Activated CD4-positive, alpha-beta memory T cell treated with anti-CD3 and anti-CD28 coated beads for 36 hours (primary cell): ENCODE results near the gene SCD5. TPM values are rescaled to one million over a fixed set of nuclear protein-coding genes. Genes with fewer than 3 reads are reported as not detected.

Experiments used
- CTCF ChIA-PET: fragments of 350-600 bp; sonication (Branson Sonifier 250); formaldehyde crosslinking; loops from one replicate; lab custom pipeline; 2021; ENCODE audit warnings: antibody characterized with exemption, inconsistent platforms; lab: Charles Lee
- POLR2A ChIA-PET: fragments of 350-600 bp; sonication (Branson Sonifier 250); formaldehyde crosslinking; loops from one replicate; lab custom pipeline; 2021; ENCODE audit warnings: antibody characterized with exemption; lab: Charles Lee
- DNase-seq: peaks from one replicate; pipeline ENCODE4 v3.0.0-alpha.2; 2020
- H3K27ac Mint-ChIP-seq: one replicate; pipeline ENCODE4 v1.8.0; 2021; ENCODE audit warnings: mixed read lengths
- H3K27me3 Mint-ChIP-seq: one replicate; pipeline ENCODE4 v1.8.0; 2021; ENCODE audit warnings: mixed read lengths
- H3K36me3 Mint-ChIP-seq: one replicate; pipeline ENCODE4 v1.8.0; 2021; ENCODE audit warnings: mixed read lengths
- H3K4me1 Mint-ChIP-seq: one replicate; pipeline ENCODE4 v1.8.0; 2021; ENCODE audit warnings: low read depth, mixed read lengths
- H3K4me3 Mint-ChIP-seq: one replicate; pipeline ENCODE4 v1.8.0; 2021; ENCODE audit warnings: mild to moderate bottlenecking, mixed read lengths
- H3K9me3 Mint-ChIP-seq: one replicate; pipeline ENCODE4 v1.8.0; 2021; ENCODE audit warnings: mixed read lengths
- intact Hi-C: fragments of 100-400 bp; cut with micrococcal nuclease; formaldehyde crosslinking; loops from one replicate; pipeline ENCODE4 v1.15.1; 2023
- total RNA-seq, 2 experiments: library from RNA; stranded (reverse); gene quantifications; one replicate each; pipeline ENCODE4 v1.2.3, GENCODE V29; 2021

The SCD5 gene
- total RNA-seq, 2 experiments from 2014 or later = 0.12 to 0.14 TPM

DNA sequence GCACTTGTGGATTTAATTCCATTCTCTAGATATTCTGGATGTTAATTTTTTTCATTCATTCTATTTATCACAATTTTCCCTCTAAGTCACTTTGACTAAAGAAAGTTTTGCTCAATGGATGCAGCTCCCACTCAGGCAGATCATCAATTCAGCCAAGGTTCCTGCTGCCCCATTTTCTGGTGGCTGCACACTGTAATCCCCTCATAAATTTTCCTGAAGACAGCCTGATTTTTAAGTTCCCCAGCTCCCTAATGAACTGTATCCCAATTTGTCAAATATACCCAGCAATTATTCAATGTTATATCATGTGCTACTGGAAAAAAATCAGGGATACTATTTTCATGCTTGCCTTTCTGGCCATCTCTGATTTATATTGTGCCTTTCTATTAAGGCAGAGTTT lies 61.2 kb downstream of the SCD5 start:
- peaks cover 11% of the 10 kb centered on the region for H3K27me3 Mint-ChIP-seq
- CTCF ChIA-PET = interaction anchor here (2.2 to 2.5 kb wide), 3 partner anchors 7 to 277 kb away, joined by 15 to 31 read pairs (median 15); no protein-coding TSS in a partner anchor
- POLR2A ChIA-PET = no interaction called here

DNA sequence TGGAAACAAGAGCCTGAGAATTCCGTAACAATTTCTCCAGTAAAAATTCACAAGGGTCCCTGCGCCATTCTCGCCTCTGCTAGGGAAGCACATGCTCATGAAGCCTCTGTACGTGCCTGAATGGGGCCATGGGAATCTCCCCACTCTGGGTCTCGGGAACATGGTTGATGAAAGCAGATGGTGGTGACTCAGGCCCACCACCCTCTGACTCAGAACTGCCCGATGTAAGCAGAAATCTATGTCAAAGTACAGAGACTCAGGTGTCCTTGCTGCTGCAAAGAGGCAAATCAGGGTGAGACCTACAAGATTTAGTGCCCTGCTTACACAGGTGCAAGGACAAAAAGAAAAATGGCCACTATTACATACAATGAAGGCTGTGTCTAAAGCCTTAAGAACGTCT lies 65.0 kb downstream of the SCD5 start:
- ChIA-PET POLR2A (no interaction called here), CTCF (interaction anchor here (0.8 to 1.2 kb wide), 2 partner anchors 83 to 866 kb away, joined by 3 read pairs; no protein-coding TSS in a partner anchor)
- H3K4me1 Mint-ChIP-seq = no peaks in the 10 kb centered on the region
- no peaks in the 10 kb centered on the region for H3K9me3 Mint-ChIP-seq
- H3K27ac Mint-ChIP-seq = no peak overlapping the region
- DNase-seq = peak; percentile 39
- no peaks in the 10 kb centered on the region for H3K36me3 Mint-ChIP-seq
- H3K4me3 Mint-ChIP-seq = no peak overlapping the region
- intact Hi-C loops = loop anchor here (10.0 kb wide), 1 partner anchor 449 kb away; no protein-coding TSS in a partner anchor
- peaks cover 6% of the 10 kb centered on the region for H3K27me3 Mint-ChIP-seq

More for the DNA sequence above, 61.2 kb downstream of the SCD5 start:
- no peak overlapping the region for H3K27ac Mint-ChIP-seq
- H3K4me3 Mint-ChIP-seq = no peak overlapping the region
- intact Hi-C loops = loop anchor here (10.0 kb wide), 1 partner anchor 453 kb away; no protein-coding TSS in a partner anchor
- H3K4me1 Mint-ChIP-seq = no peaks in the 10 kb centered on the region
- no peaks in the 10 kb centered on the region for H3K9me3 Mint-ChIP-seq
- H3K36me3 Mint-ChIP-seq = no peaks in the 10 kb centered on the region
- DNase-seq = no peak

DNA sequence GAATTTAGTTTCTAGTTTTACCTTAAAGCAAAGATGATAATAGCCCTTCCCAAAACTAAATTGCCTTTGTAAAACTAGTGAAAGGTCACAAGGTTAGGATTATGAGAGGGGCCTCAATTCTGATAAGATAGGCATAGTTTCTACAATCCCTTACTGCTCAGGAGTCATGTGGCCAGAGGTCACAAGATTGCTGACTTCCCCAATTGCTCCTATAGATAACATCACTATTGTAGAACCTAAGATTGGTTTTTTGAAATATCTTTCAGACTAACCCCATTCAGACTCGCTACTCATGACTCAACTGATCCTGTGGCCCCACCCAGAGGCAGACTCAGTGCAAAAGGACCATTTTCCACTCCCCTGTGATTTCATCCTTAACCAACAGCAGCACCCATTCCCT lies 70.3 kb downstream of the SCD5 start:
- no peaks in the 10 kb centered on the region for H3K9me3 Mint-ChIP-seq
- no peaks in the 10 kb centered on the region for H3K4me1 Mint-ChIP-seq
- ChIA-PET CTCF (interaction anchor here (2.4 kb wide), 1 partner anchor 11 kb away, joined by 15 read pairs; no protein-coding TSS in a partner anchor), POLR2A (no interaction called here)
- H3K27me3 Mint-ChIP-seq = peaks cover 1% of the 10 kb centered on the region
- H3K4me3 Mint-ChIP-seq = no peak overlapping the region
- intact Hi-C loops = no loop called here
- DNase-seq = no peak
- no peak overlapping the region for H3K27ac Mint-ChIP-seq
- H3K36me3 Mint-ChIP-seq = no peaks in the 10 kb centered on the region

DNA sequence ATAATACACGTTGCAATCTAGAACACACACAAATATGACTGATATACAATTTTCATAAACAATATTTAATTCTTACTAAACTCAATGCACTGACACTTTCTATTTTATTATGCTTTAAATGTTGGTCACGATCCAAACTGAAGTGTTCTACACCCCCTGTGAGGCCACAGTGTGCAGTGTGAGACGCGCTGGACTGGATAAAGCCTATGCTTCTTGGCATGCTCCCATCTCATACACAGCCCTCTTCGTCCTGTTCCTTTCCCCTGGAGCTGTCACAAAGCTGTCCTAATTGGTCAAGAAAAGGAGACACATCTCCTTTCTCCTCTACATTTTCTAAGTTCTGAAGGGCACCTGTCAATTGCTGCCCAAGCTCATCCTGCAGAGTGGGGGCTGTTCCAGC lies 72.0 kb downstream of the SCD5 start:
- Mint-ChIP-seq H3K9me3 (no peaks in the 10 kb centered on the region), H3K27ac (no peak overlapping the region), H3K27me3 (no peaks in the 10 kb centered on the region), H3K4me3 (no peak overlapping the region), H3K4me1 (no peaks in the 10 kb centered on the region), H3K36me3 (no peaks in the 10 kb centered on the region)
- intact Hi-C loops = no loop called here
- CTCF ChIA-PET = interaction anchor here (0.6 to 2.4 kb wide), 4 partner anchors 10 to 16 kb away, joined by 3 to 15 read pairs (median 4); no protein-coding TSS in a partner anchor
- no peak for DNase-seq
- POLR2A ChIA-PET = no interaction called here

DNA sequence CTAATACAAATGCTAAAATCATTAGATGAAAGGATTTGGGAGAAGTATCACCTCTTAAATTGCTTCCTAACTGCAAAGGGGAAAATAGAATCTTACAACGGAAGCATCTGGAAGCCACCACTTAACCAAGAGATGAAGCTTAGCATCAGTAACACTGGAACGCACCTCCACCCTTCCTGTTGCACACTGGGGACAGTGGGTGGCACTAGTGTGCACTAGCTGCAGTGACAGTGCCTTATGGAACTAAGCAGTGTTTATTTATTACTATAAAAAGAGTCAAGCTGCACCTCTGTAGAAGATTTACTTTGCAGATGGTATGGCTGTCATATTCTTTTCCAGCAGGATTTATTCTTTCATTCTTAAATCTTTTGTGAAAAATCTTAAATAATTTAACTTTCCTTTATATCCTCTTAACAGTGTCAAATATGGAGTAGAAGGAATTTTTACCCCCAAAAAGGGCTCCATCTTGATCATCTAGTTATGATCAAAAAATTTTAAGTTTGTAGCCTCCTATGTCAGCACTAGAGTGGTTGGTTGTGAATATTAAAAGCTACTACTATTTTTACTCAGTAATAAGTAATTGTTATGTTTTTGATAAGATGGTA lies 76.7 kb downstream of the SCD5 start:
- H3K27me3 Mint-ChIP-seq = no peaks in the 10 kb centered on the region
- no peaks in the 10 kb centered on the region for H3K4me1 Mint-ChIP-seq
- H3K36me3 Mint-ChIP-seq = no peaks in the 10 kb centered on the region
- H3K4me3 Mint-ChIP-seq = no peak overlapping the region
- no peaks in the 10 kb centered on the region for H3K9me3 Mint-ChIP-seq
- no peak overlapping the region for H3K27ac Mint-ChIP-seq
- POLR2A ChIA-PET = no interaction called here
- intact Hi-C loops = no loop called here
- peak; percentile 16 for DNase-seq
- CTCF ChIA-PET = interaction anchor here (0.8 to 3.2 kb wide), 3 partner anchors 11 to 1366 kb away, joined by 3 to 15 read pairs (median 3); no protein-coding TSS in a partner anchor

DNA sequence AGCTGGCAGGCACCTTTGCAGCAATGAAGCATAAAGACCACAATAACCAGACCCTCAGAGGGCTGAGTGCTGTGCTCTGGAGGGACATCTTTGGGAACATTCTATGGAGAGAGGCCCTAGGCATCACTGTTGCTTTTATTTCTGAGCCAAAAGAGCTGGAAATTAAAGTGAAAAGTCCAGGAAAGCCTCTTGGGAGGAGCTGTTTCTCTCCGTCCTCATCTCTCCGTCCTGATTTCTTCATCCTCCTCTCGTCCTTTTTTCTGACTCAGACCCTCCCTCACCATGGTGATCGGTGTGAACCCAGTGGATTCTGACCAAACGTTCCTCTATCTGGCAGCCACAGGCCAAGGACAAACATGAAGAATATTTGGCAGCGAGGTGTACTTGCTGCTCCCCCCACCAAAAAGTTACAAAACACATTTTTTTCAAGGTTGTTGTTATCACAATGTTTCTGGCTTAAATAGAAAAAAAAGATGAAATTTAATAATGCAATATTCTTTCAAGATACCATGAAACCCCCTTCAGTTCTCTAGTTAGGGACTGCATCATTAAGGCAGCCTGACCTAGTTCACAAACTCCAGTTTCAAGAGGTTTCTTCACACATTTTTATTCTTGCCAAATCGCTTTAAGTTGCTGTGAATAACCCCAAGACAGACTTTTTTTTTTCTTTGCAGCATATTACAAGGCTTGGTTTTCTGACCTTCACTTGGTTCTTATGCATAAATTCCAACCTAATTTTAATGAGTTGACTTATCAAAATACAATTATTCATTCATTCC lies 80.2 kb downstream of the SCD5 start:
- Mint-ChIP-seq H3K36me3 (no peaks in the 10 kb centered on the region), H3K27ac (no peak overlapping the region), H3K9me3 (no peaks in the 10 kb centered on the region), H3K27me3 (peaks cover 3% of the 10 kb centered on the region), H3K4me3 (no peak overlapping the region), H3K4me1 (no peaks in the 10 kb centered on the region)
- ChIA-PET CTCF (no interaction called here), POLR2A (no interaction called here)
- no peak for DNase-seq
- intact Hi-C loops = no loop called here

DNA sequence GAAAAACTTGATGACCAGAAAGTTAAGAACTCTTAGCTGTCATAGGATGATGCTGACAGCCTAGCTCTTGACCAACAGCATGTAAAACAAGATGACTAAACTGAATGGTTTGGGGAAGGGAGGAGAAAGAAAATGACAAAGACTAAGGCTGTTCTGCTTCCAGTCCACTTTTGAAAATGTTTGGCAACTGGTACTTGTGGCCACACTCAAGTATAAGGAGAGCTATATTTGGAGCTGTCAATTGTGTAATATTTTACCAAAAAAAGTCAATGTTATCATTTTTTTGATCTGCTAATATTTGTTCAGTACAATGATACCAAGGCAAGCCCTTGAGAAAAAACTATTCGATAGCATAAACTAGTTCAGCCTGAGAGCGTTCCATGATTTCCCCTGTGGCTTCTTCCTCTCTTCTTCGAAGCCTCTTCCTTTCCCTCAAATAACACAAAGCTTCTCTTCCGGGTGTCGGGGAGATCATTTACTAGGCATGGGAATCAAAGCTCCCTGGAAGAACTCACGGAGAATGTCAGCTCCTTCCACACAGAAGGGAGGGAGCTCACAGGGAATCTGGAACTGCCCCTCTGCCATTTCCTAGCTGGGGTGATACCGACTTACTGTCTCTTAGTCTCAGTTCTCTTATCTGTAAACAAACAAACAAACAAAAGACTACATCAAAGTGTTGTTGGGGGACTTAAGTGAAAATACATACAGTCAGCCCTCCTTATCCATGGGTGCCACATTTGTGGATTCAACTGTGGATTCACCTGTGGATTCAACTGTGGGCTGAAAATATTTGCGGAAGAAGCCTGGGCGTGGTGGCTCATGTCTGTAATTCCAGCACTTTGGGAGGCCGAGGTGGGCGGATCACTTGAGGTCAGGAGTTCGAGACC lies 82.6 kb downstream of the SCD5 start:
- Mint-ChIP-seq H3K4me3 (no peak overlapping the region), H3K27ac (no peak overlapping the region), H3K27me3 (peaks cover 3% of the 10 kb centered on the region), H3K9me3 (no peaks in the 10 kb centered on the region), H3K4me1 (no peaks in the 10 kb centered on the region), H3K36me3 (no peaks in the 10 kb centered on the region)
- intact Hi-C loops = no loop called here
- CTCF ChIA-PET = no interaction called here
- no peak for DNase-seq
- POLR2A ChIA-PET = no interaction called here

DNA sequence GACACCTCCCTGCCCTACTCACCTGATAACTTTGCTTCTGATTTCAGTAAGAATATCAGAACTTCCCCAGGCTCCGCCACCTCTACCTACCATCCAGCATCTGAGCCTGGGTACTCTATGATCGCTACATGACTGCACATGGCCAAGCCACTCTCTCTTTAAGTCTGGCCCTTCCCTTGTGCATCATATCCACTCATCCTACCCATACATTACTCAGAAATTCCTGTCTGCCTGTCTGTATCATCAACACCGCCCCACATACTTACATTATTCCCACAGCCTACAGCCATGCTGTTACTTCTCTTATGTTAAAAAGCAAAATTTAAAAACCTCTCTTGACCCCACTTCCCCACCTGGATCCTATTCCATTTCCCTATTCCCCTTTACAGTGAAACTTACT lies 84.7 kb downstream of the SCD5 start:
- DNase-seq = no peak
- Mint-ChIP-seq H3K9me3 (no peaks in the 10 kb centered on the region), H3K27me3 (peaks cover 3% of the 10 kb centered on the region), H3K4me1 (no peaks in the 10 kb centered on the region), H3K4me3 (no peak overlapping the region), H3K36me3 (no peaks in the 10 kb centered on the region), H3K27ac (no peak overlapping the region)
- POLR2A ChIA-PET = no interaction called here
- CTCF ChIA-PET = interaction anchor here (0.6 kb wide), 1 partner anchor 25 kb away, joined by 3 read pairs; no protein-coding TSS in a partner anchor
- intact Hi-C loops = no loop called here

DNA sequence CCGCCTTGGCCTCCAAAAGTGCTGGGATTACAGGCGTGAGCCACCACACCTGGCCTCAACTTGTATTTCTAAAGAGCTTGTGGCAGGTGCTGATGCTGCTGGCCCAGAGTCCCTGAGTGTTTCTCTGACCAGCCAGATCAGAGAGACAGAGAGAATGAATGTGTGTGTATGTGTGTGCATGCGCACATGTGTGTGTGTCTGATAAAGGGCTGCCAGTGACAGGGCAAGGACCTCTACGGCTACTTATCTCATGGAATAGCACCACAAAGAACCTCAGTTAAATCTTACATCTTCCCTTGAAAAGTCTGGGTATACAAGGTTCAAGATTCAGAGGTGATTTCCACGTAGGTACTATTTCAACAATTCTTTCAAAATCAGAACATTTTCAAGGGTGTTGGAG lies 86.0 kb downstream of the SCD5 start:
- H3K4me1 Mint-ChIP-seq = no peaks in the 10 kb centered on the region
- ChIA-PET CTCF (no interaction called here), POLR2A (no interaction called here)
- no peaks in the 10 kb centered on the region for H3K36me3 Mint-ChIP-seq
- DNase-seq = no peak
- no peak overlapping the region for H3K27ac Mint-ChIP-seq
- intact Hi-C loops = no loop called here
- H3K27me3 Mint-ChIP-seq = peaks cover 3% of the 10 kb centered on the region
- H3K9me3 Mint-ChIP-seq = no peaks in the 10 kb centered on the region
- H3K4me3 Mint-ChIP-seq = no peak overlapping the region

DNA sequence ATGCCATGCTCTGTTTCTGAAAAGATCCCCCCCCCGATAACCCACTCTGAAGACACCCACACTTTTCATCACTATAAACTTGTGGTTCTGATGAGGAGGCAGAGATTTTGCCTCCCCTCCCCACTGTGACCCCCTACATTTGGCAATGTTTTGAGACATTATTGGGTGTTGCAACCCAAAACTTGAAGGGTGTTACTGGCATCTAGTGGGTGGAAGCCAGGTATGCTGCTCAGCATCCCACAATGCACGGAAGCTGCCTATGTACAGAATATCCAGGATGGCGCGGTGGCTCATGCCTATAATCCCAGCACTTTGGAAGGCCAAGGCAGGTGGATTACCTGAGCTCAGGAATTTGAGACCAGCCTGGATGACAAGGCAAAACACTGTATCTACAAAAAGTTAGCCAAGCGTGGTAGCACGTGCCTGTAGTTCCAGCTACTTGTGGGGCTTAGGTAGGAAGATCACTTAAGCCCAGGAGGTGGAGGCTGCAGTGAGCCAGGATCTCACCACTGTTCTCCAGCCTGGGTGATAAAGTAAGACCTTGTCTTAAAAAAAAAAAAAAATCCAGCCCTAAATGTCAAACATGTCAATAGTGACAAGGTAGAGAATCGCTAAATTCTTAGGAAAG lies 87.3 kb downstream of the SCD5 start:
- H3K4me1 Mint-ChIP-seq = no peaks in the 10 kb centered on the region
- ChIA-PET CTCF (interaction anchor here (0.9 to 1.2 kb wide), 2 partner anchors 11 to 28 kb away, joined by 3 read pairs; no protein-coding TSS in a partner anchor), POLR2A (no interaction called here)
- no peak for DNase-seq
- H3K36me3 Mint-ChIP-seq = no peaks in the 10 kb centered on the region
- H3K27ac Mint-ChIP-seq = no peak overlapping the region
- no peaks in the 10 kb centered on the region for H3K9me3 Mint-ChIP-seq
- peaks cover 3% of the 10 kb centered on the region for H3K27me3 Mint-ChIP-seq
- H3K4me3 Mint-ChIP-seq = no peak overlapping the region
- intact Hi-C loops = no loop called here

DNA sequence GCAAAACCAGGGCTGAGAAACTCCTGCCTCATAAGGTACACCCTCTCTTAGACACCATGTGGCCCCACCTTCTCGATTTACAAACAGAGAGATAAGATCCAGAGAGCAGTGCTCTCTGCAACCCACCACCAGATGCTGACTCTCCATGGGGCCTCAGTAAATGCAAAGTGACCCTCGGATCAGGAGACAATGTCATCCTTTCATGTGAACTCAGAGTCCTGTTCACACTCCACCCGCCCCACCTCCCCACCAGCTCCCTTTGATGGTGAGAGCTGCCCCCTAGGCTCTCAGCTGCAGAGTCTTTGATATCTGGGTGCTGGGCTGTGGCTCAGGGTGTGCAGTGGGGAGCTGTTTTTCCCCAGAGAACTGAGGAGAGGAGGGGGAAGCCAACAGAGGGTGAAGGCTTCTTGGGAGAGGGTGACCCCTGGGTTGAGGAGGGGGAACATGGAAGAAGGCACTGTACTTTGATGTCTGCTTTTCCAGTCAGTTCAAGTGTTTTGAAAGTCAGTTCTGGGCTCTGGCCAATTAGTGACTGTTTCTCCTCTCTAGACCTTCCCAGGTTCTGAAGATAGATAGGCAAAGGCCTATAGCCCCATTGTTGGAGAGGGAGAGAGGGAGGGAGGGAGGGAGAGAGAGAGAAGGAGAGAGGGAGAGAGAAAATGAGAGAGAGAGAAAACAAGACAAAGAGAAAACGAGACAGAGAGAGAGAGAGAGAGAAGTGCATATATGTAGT lies 88.2 kb downstream of the SCD5 start:
- DNase-seq = no peak
- intact Hi-C loops = no loop called here
- ChIA-PET POLR2A (no interaction called here), CTCF (no interaction called here)
- Mint-ChIP-seq H3K27ac (no peak overlapping the region), H3K27me3 (peaks cover 3% of the 10 kb centered on the region), H3K4me3 (no peak overlapping the region), H3K36me3 (no peaks in the 10 kb centered on the region), H3K9me3 (no peaks in the 10 kb centered on the region), H3K4me1 (no peaks in the 10 kb centered on the region)
